Measurements from ENCODE around the gene NSD2.

The NSD2 gene

GRCh38 chr4:1958276-1959103 is 87.3 kb downstream of the NSD2 start:
- Histone ChIP-seq H3K27ac (no peak overlapping the region), H3K27me3 (ENCODE audit: control insufficient read depth, insufficient read depth, low read length) (no peaks in the 10 kb centered on the region), H3K4me1 (no peaks in the 10 kb centered on the region), H3K4me2 (ENCODE audit: low read length) (no peak overlapping the region), H2AFZ (no peak overlapping the region), H3K79me2 (no peaks in the 10 kb centered on the region), H3K4me3 (ENCODE audit: low read depth, low read length) (no peak overlapping the region), H3K9ac (no peak overlapping the region), H3K36me3 (ENCODE audit: control insufficient read depth, insufficient read depth, low read length) (no peaks in the 10 kb centered on the region), H3K9me3 (ENCODE audit: control insufficient read depth, low read length) (no peaks in the 10 kb centered on the region)
- TF ChIP-seq, protein P1, sequence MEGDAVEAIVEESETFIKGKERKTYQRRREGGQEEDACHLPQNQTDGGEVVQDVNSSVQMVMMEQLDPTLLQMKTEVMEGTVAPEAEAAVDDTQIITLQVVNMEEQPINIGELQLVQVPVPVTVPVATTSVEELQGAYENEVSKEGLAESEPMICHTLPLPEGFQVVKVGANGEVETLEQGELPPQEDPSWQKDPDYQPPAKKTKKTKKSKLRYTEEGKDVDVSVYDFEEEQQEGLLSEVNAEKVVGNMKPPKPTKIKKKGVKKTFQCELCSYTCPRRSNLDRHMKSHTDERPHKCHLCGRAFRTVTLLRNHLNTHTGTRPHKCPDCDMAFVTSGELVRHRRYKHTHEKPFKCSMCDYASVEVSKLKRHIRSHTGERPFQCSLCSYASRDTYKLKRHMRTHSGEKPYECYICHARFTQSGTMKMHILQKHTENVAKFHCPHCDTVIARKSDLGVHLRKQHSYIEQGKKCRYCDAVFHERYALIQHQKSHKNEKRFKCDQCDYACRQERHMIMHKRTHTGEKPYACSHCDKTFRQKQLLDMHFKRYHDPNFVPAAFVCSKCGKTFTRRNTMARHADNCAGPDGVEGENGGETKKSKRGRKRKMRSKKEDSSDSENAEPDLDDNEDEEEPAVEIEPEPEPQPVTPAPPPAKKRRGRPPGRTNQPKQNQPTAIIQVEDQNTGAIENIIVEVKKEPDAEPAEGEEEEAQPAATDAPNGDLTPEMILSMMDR (IDR thresholded peaks at IDR 0.05): no peak

DNA sequence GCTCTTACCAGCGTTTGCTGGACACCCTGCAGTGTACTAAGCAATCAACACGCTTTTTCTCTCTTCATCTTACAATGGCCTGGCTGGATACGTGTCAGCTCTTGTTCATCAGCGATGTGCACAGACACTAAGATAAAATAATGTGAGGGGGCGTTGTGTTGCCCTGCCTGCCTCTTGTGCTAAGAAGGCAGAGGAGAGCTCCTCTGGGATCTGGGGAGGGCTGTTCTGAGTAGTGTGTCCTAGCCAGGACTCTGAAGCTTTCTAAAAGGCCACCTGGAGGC is 87.9 kb downstream of the NSD2 start:
- H3K9ac ChIP-seq: no peak overlapping the region
- no peaks in the 10 kb centered on the region for H3K36me3 ChIP-seq (ENCODE audit: control insufficient read depth, insufficient read depth, low read length)
- no peaks in the 10 kb centered on the region for H3K79me2 ChIP-seq

GRCh38 chr4:1960170-1960825 is 89.1 kb downstream of the NSD2 start:
- TF ChIP-seq, protein P1 (IDR thresholded peaks at IDR 0.05): no peak
- H2AFZ ChIP-seq: no peak overlapping the region
- H3K4me1 ChIP-seq: no peaks in the 10 kb centered on the region
- no peak overlapping the region for H3K27ac ChIP-seq
- no peak overlapping the region for H3K4me3 ChIP-seq (ENCODE audit: low read depth, low read length)
- H3K4me2 ChIP-seq (ENCODE audit: low read length): no peak overlapping the region
- H3K27me3 ChIP-seq (ENCODE audit: control insufficient read depth, insufficient read depth, low read length): no peaks in the 10 kb centered on the region
- H3K36me3 ChIP-seq (ENCODE audit: control insufficient read depth, insufficient read depth, low read length): no peaks in the 10 kb centered on the region
- H3K9me3 ChIP-seq (ENCODE audit: control insufficient read depth, low read length): no peaks in the 10 kb centered on the region
- no peak overlapping the region for H3K9ac ChIP-seq
- no peaks in the 10 kb centered on the region for H3K79me2 ChIP-seq

More for the DNA sequence above, 87.9 kb downstream of the NSD2 start:
- Histone ChIP-seq H3K4me2 (ENCODE audit: low read length) (no peak overlapping the region), H3K27me3 (ENCODE audit: control insufficient read depth, insufficient read depth, low read length) (no peaks in the 10 kb centered on the region), H3K27ac (no peak overlapping the region), H3K4me1 (no peaks in the 10 kb centered on the region), H3K9me3 (ENCODE audit: control insufficient read depth, low read length) (no peaks in the 10 kb centered on the region), H2AFZ (no peak overlapping the region), H3K4me3 (ENCODE audit: low read depth, low read length) (no peak overlapping the region)
- TF ChIP-seq, protein P1 (IDR thresholded peaks at IDR 0.05): no peak

- no peaks in the 10 kb centered on the region for H3K79me2 ChIP-seq
- no peaks in the 10 kb centered on the region for H3K4me1 ChIP-seq
- H3K36me3 ChIP-seq (ENCODE audit: control insufficient read depth, insufficient read depth, low read length): no peaks in the 10 kb centered on the region
- H3K27me3 ChIP-seq (ENCODE audit: control insufficient read depth, insufficient read depth, low read length): no peaks in the 10 kb centered on the region
- no peak overlapping the region for H2AFZ ChIP-seq
- TF ChIP-seq, protein P1 (IDR thresholded peaks at IDR 0.05): no peak
- H3K4me2 ChIP-seq (ENCODE audit: low read length): no peak overlapping the region
- H3K27ac ChIP-seq: no peak overlapping the region
- no peaks in the 10 kb centered on the region for H3K9me3 ChIP-seq (ENCODE audit: control insufficient read depth, low read length)
- H3K4me3 ChIP-seq (ENCODE audit: low read depth, low read length): no peak overlapping the region
- H3K9ac ChIP-seq: no peak overlapping the region
These were observed 89.8 kb downstream of the NSD2 start for GRCh38 chr4:1961038-1961437.

Measured in parathyroid adenoma (tissue), 2 donors.